HAP-1 (cell line): ENCODE measurements around the gene TOR1AIP2.
"Not testable (repeated sequence)": the region's sequence is repeated elsewhere in the genome, so short reads cannot be mapped to it uniquely, and the experiment has no call there.

ENCODE experiments used
- DNase-seq, 2 experiments: peaks; one replicate each; pipeline ENCODE4 v3.0.0-alpha.2; 2016 to 2020; ENCODE audit warnings: low spot score in 2 of 2
- H3K27me3 ChIP-seq: fragments of 250-450 bp; sonication (Bioruptor Pico); 2 replicates; pipeline ENCODE4 v1.5.1; 2020; ENCODE audit warnings: low read depth, mild to moderate bottlenecking, moderate library complexity
- H3K36me3 ChIP-seq: fragments of 250-450 bp; sonication (Bioruptor Pico); replicated peaks from 2 replicates; pipeline ENCODE4 v1.5.1; 2020; ENCODE audit warnings: mild to moderate bottlenecking
- H3K4me1 ChIP-seq: fragments of 250-450 bp; sonication (Bioruptor Pico); 2 replicates; pipeline ENCODE4 v1.5.1; 2020; ENCODE audit warnings: mild to moderate bottlenecking
- H3K4me3 ChIP-seq: fragments of 250-450 bp; sonication (Bioruptor Pico); 2 replicates; pipeline ENCODE4 v1.5.1; 2020; ENCODE audit warnings: mild to moderate bottlenecking, moderate library complexity
- H3K9me3 ChIP-seq: fragments of 250-450 bp; sonication (Bioruptor Pico); 2 replicates; pipeline ENCODE4 v1.5.1; 2020; ENCODE audit warnings: mild to moderate bottlenecking, moderate library complexity
- in situ Hi-C: fragments of 300-500 bp; cut with MboI; formaldehyde crosslinking; loops from 3 replicates; pipeline ENCODE4 v1.14.3; 2020; ENCODE audit warnings: low sequenced_read_pairs, inconsistent platforms, mixed read lengths

The TOR1AIP2 gene

GRCh38 chr1:179866616-179867015, 11.0 kb downstream of the TOR1AIP2 start:
- no peak for DNase-seq
- Histone ChIP-seq H3K27me3 (no peaks in the 10 kb centered on the region), H3K4me3 (no peak overlapping the region), H3K4me1 (no peaks in the 10 kb centered on the region), H3K36me3 (peaks cover 31% of the 10 kb centered on the region), H3K9me3 (no peaks in the 10 kb centered on the region)
- in situ Hi-C loops: no loop called here

- Histone ChIP-seq H3K27me3 (no peaks in the 10 kb centered on the region), H3K4me1 (no peaks in the 10 kb centered on the region), H3K36me3 (peaks cover 31% of the 10 kb centered on the region), H3K9me3 (no peaks in the 10 kb centered on the region), H3K4me3 (no peak overlapping the region)
- DNase-seq: no peak
- in situ Hi-C loops: no loop called here
These were observed 12.2 kb downstream of the TOR1AIP2 start for GRCh38 chr1:179865377-179865776.

DNA sequence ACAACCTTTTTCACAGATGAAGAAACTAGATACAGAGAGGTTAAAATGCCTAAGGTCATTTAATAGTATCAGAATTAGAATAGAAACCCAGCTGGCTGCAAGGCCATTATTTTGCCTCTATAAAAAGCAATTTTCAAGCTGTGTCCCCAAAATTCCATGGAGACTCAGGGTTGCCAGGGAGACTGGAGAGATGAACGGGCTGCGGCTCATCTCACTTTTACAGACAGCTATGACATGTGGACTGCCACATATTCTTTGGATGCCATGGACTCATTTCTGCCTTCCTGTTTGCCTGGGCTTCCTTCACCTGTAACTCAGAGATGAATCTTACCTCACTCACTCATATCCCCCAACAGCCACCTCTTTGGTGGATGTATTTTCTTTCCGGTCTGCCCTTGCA, 17.0 kb downstream of the TOR1AIP2 start:
- H3K4me1 ChIP-seq: no peaks in the 10 kb centered on the region
- H3K27me3 ChIP-seq: no peaks in the 10 kb centered on the region
- in situ Hi-C loops: no loop called here
- no peak overlapping the region for H3K4me3 ChIP-seq
- H3K9me3 ChIP-seq: no peaks in the 10 kb centered on the region
- DNase-seq: no peak
- peaks cover 23% of the 10 kb centered on the region for H3K36me3 ChIP-seq

DNA sequence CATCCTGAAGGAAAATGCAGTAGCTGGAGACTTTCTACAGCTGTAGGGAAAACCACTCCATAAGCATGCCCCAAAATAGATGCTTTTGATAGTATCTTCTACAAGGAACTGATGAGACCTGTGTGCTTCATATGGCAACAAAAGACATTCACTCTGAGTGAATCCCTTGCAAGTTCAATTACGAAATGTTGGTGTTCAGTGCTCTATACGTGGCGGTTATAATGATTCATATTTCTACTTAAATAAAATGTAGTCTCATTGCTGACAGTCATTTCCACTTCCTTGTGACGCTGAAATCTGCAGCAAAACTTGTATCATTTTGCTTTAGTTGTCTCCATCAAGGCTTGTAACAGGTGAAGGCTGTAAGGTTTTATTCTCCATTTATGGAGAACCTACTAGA, 20.6 kb downstream of the TOR1AIP2 start:
- H3K36me3 ChIP-seq: no peaks in the 10 kb centered on the region; the same call in 1 of the 2 replicates
- DNase-seq: no peak
- in situ Hi-C loops: no loop called here

DNA sequence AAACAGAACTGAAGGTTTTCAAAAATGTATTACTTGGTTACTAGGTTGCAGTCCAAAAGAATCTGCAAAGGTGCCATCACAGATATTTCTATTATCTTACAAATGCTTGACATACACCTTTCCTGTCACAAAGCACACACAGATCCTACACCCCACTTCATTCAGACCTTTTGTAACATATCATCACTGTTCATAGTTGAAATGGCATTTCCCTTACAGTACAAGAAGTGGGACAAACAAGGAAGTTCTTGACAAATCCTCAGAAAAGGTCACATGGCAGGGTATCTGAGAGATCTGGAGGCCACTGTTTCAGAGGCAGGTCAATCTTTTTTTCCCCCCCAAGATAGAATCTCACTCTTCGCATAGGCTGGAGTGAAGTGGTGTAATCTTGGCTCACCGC, 21.3 kb downstream of the TOR1AIP2 start:
- Histone ChIP-seq H3K4me1 (no peaks in the 10 kb centered on the region), H3K4me3 (no peak overlapping the region), H3K27me3 (no peaks in the 10 kb centered on the region), H3K36me3 (peaks cover 5% of the 10 kb centered on the region), H3K9me3 (no peaks in the 10 kb centered on the region)
- in situ Hi-C loops: no loop called here
- no peak for DNase-seq

More for the DNA sequence above, 20.6 kb downstream of the TOR1AIP2 start:
- Histone ChIP-seq H3K4me1 (no peaks in the 10 kb centered on the region), H3K4me3 (no peak overlapping the region), H3K27me3 (no peaks in the 10 kb centered on the region), H3K9me3 (no peaks in the 10 kb centered on the region)

DNA sequence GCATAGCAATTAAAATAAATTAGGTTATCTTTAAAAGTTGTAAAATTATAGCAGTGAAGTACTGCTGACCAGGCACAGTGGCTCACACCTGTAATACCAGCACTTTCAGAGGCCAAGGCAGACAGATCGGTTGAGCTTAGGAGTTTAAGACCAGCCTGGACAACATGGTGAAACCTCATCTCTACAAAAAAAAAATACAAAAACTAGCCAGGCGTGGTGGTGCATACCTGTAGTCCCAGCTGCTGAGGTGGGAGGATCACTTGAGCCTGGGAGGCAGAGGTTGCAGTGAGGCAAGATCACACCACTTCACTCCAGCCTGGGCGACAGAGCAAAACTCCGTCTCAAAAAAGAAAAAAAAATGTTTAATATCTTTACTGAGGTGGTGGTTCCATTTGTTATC, 21.8 kb downstream of the TOR1AIP2 start:
- H3K4me1 ChIP-seq, H3K9me3 ChIP-seq, H3K27me3 ChIP-seq, H3K4me3 ChIP-seq, H3K36me3 ChIP-seq, DNase-seq, in situ Hi-C loops: not testable (repeated sequence)

- peaks cover 29% of the 10 kb centered on the region for H3K36me3 ChIP-seq
- in situ Hi-C loops: no loop called here
These were observed 24.5 kb downstream of the TOR1AIP2 start for GRCh38 chr1:179853102-179853501.

GRCh38 chr1:179848233-179848632, 29.4 kb downstream of the TOR1AIP2 start:
- no peak for DNase-seq
- Histone ChIP-seq H3K4me1 (no peaks in the 10 kb centered on the region; the same call in 1 of the 2 replicates), H3K9me3 (no peaks in the 10 kb centered on the region), H3K4me3 (no peak overlapping the region), H3K36me3 (peaks cover 51% of the 10 kb centered on the region), H3K27me3 (no peaks in the 10 kb centered on the region)
- in situ Hi-C loops: no loop called here

More at GRCh38 chr1:179853102-179853501, 24.5 kb downstream of the TOR1AIP2 start:
- no peaks in the 10 kb centered on the region for H3K9me3 ChIP-seq
- no peaks in the 10 kb centered on the region for H3K27me3 ChIP-seq
- H3K4me1 ChIP-seq: no peaks in the 10 kb centered on the region
- DNase-seq: no peak
- no peak overlapping the region for H3K4me3 ChIP-seq

DNA sequence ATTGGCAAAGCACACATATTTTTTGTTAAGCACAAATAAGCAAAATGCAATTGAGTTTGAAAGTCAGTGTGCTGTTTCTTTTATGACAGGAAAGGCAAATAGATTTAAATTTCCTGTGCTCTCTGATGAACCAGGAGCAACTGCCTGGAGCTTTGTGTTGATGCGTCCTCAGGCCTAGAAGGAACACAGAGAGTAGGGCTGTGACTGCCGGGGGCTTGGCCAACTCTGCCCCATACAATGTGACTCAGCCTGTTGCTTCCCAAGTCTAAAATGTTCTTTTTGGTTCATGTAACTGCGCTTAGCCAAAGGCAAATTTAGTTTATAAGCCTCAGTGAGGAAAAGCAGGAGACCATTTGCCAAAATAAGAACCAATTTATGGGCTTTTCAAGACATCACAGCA, 37.5 kb downstream of the TOR1AIP2 start:
- Histone ChIP-seq H3K36me3 (peaks cover 7% of the 10 kb centered on the region), H3K4me1 (no peaks in the 10 kb centered on the region; the same call in 1 of the 2 replicates), H3K4me3 (no peak overlapping the region), H3K9me3 (no peaks in the 10 kb centered on the region), H3K27me3 (no peaks in the 10 kb centered on the region)
- in situ Hi-C loops: no loop called here
- DNase-seq: no peak

DNA sequence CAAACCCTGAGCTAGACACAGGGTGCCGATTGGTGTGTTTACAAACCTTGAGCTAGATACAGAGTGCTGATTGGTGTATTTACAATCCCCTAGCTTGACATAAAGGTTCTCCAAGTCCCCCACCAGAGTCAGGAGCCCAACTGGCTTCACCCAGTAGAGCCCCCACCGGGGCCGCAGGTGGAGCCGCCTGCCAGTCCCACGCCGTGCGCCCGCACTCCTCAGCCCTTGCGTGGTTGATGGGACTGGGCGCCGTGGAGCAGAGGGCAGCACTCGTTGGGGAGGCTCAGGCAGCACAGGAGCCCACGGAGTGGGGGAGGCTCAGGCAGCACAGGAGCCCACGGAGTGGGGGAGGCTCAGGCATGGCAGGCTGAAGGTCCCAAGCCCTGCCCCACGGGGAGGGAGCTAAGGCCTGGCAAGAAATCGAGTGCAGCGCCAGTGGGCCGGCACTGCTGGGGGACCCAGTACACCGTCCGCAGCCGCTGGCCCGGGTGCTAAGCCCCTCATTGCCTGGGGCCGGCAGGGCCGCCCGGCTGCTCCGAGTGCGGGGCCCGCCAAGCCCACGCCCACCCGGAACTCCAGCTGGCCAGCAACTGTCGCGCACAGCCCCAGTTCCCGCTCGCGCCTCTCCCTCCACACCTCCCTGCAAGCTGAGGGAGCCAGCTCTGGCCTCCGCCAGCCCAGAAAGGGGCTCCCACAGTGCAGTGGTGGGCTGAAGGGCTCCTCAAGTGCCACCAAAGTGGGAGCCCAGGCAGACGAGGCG, 40.7 kb downstream of the TOR1AIP2 start:
- H3K36me3 ChIP-seq, H3K27me3 ChIP-seq, H3K4me1 ChIP-seq, H3K4me3 ChIP-seq, H3K9me3 ChIP-seq, DNase-seq, in situ Hi-C loops: not testable (repeated sequence)

DNA sequence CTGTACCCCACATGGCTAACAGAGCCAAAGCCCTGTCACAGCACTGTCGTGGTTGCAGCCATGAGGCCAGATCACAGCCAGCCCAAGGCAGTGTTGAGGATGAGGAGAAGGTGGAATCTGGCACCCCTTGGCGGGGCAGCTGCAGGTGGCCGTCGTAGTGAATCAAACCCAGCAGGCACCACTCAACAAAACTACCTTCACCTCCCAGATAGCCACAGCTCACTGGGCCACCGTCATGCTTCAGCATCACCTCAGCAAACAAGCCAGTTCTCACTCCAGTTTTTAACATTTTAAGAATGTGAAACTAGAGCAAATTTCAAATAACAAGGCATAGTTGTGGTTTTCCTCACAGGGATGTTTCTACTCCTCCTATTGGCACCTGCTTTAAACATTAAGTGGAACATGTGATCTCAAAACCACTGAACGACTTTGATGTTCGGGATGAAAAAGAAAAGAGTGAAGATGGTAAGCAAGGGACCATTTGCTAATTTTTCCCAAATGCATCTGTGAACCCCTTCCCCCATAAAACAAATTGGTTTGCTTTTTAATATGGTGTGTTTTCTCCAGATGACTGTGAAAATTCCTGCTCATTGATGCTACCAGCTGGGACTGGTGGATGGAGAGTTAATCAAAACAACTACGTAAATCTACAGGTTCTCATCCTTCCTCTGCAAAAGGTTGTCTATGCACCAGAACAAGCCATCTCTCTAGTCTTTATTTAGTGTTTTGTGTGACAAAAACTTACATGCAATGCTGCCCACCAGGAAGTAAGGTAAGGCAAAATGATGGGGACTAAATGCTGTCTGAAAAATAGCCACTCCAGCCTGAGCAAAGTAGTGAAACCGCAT, 45.5 kb downstream of the TOR1AIP2 start:
- no peak for DNase-seq
- in situ Hi-C loops: no loop called here
- H3K4me3 ChIP-seq: no peak overlapping the region
- H3K27me3 ChIP-seq: no peaks in the 10 kb centered on the region
- H3K9me3 ChIP-seq: no peaks in the 10 kb centered on the region
- H3K4me1 ChIP-seq: peaks cover 3% of the 10 kb centered on the region; the same call in 1 of the 2 replicates
- H3K36me3 ChIP-seq: no peaks in the 10 kb centered on the region

DNA sequence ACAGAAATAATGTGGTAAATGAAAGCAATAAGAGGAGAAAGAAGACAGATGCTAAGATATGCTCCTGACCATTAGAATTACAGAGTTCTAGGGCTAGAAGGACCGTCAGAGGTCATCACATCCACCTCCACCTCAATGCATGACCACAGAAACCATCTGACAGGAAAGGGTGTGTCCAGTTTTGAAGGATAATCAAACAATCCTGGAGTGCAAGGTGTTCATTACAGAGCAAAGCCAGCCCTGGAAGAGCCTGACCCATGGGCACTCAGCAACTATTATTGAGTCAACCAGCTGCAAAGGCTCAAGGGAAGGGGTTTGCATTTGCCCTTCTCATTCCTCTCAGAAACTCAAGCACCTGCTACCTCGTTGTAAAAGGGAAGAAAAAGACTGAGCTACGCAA, 46.4 kb downstream of the TOR1AIP2 start:
- in situ Hi-C loops: no loop called here
- Histone ChIP-seq H3K9me3 (no peaks in the 10 kb centered on the region), H3K4me3 (no peak overlapping the region), H3K27me3 (no peaks in the 10 kb centered on the region), H3K4me1 (peaks cover 3% of the 10 kb centered on the region; the same call in 1 of the 2 replicates), H3K36me3 (no peaks in the 10 kb centered on the region)
- DNase-seq: no peak

DNA sequence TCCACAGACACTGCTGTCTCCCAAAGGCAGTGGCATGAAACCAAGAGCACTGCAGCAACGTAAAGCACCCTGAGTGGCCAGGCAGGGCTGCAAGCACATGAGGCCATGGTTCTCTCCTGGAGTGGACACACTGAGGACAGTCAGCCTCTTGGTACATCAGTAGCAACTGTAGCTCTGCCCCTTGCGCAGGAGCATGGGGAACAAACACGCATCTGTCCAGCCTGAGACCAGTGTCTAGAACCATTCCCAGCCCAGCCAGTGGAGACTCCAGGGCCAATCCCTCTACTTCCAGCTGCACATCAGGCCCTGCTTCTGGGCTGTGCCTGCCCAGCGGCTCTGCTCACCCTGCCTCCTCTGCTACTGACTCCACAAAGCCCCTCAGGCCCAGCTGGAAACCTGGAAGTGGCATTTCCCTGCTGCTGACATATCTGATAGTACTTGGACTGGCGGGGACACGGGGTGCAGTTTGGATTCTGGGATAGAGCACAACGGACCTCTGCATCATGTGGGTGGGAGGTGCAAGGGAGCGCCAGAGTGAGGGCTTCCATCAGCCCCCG, 49.0 kb downstream of the TOR1AIP2 start:
- in situ Hi-C loops: no loop called here

More for the DNA sequence above, 49.0 kb downstream of the TOR1AIP2 start:
- Histone ChIP-seq H3K9me3 (no peaks in the 10 kb centered on the region), H3K4me3 (no peak overlapping the region), H3K4me1 (no peaks in the 10 kb centered on the region), H3K27me3 (no peaks in the 10 kb centered on the region), H3K36me3 (no peaks in the 10 kb centered on the region)
- DNase-seq: no peak
